ENCODE results near the gene CYTIP.

The CYTIP gene

DNA sequence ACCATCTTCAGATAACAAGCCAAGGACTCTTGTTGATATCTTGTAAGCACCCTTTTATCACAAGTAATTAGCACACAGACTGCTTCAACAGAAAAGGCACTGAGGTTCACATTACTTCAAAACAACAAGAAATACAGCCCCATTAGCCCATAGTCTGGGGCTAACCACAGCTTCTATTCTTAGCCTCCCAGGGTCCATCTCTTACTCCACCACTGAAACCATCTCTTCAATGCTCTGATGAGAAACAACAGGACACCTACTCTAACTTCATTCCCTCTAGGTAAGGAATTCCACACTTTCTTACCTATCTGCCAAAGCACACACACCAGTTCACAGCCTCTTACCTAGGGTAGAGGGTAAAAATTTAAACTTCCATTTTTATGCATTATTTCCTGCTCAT is 26.4 kb upstream of the CYTIP start:
- TF ChIP-seq TAF1 (IDR thresholded peaks at IDR 0.05; ENCODE audit: low read depth) (no peak), EP300 (IDR thresholded peaks at IDR 0.05; ENCODE audit: borderline replicate concordance) (no peak), TCF12 (IDR thresholded peaks at IDR 0.05; ENCODE audit: low read depth) (no peak), TEAD4 (IDR thresholded peaks at IDR 0.05) (no peak), NFIC (IDR thresholded peaks at IDR 0.05) (no peak)

DNA sequence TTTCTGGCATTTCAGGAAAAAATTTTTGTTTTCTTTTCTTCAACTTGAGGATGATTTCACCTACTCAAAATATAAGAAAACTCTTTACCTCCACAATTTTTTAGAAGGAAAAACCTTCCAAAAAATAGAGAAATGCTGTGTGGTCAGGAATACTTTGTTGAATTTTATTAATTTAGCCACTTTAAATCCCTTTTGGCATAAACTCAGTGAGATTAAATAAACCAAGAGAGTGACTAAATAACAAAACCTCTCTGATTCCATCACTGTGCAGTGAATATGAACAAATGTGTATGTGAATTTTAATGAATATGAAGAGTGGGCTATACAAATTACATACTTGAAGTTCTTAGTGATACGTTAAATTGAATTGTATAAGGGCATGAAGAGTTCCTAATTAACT is 25.8 kb upstream of the CYTIP start:
- no peak for TF ChIP-seq TEAD4 (IDR thresholded peaks at IDR 0.05)
- no peak for TF ChIP-seq MAX (IDR thresholded peaks at IDR 0.05)
- TF ChIP-seq, protein P1, sequence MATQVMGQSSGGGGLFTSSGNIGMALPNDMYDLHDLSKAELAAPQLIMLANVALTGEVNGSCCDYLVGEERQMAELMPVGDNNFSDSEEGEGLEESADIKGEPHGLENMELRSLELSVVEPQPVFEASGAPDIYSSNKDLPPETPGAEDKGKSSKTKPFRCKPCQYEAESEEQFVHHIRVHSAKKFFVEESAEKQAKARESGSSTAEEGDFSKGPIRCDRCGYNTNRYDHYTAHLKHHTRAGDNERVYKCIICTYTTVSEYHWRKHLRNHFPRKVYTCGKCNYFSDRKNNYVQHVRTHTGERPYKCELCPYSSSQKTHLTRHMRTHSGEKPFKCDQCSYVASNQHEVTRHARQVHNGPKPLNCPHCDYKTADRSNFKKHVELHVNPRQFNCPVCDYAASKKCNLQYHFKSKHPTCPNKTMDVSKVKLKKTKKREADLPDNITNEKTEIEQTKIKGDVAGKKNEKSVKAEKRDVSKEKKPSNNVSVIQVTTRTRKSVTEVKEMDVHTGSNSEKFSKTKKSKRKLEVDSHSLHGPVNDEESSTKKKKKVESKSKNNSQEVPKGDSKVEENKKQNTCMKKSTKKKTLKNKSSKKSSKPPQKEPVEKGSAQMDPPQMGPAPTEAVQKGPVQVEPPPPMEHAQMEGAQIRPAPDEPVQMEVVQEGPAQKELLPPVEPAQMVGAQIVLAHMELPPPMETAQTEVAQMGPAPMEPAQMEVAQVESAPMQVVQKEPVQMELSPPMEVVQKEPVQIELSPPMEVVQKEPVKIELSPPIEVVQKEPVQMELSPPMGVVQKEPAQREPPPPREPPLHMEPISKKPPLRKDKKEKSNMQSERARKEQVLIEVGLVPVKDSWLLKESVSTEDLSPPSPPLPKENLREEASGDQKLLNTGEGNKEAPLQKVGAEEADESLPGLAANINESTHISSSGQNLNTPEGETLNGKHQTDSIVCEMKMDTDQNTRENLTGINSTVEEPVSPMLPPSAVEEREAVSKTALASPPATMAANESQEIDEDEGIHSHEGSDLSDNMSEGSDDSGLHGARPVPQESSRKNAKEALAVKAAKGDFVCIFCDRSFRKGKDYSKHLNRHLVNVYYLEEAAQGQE (IDR thresholded peaks at IDR 0.05; ENCODE audit: low read depth), result no peak
- no peak for TF ChIP-seq ZBTB7A (IDR thresholded peaks at IDR 0.05; ENCODE audit: low read depth)
- no peak for TF ChIP-seq RAD21 (IDR thresholded peaks at IDR 0.05; ENCODE audit: low read depth)
- no peak for TF ChIP-seq CEBPB (IDR thresholded peaks at IDR 0.05)
- TF ChIP-seq USF1 (IDR thresholded peaks at IDR 0.05), result no peak
- no peak for TF ChIP-seq FOXM1 (IDR thresholded peaks at IDR 0.05; ENCODE audit: borderline replicate concordance, low read depth)
- TF ChIP-seq YY1 (IDR thresholded peaks at IDR 0.05; ENCODE audit: low read depth), result no peak
- TF ChIP-seq TCF12 (IDR thresholded peaks at IDR 0.05; ENCODE audit: low read depth), result no peak
- no peak for TF ChIP-seq EP300 (IDR thresholded peaks at IDR 0.05; ENCODE audit: borderline replicate concordance)
- TF ChIP-seq CREB1 (IDR thresholded peaks at IDR 0.05; ENCODE audit: low read depth), result no peak
- no peak for TF ChIP-seq NFIC (IDR thresholded peaks at IDR 0.05)
- TF ChIP-seq TAF1 (IDR thresholded peaks at IDR 0.05; ENCODE audit: low read depth), result no peak
- no peak for TF ChIP-seq EGR1 (IDR thresholded peaks at IDR 0.05)

GRCh38 chr2:157468931-157469708 is 25.2 kb upstream of the CYTIP start:
- TF ChIP-seq FOXM1 (IDR thresholded peaks at IDR 0.05; ENCODE audit: borderline replicate concordance, low read depth) (no peak), USF1 (IDR thresholded peaks at IDR 0.05) (no peak), EGR1 (IDR thresholded peaks at IDR 0.05) (no peak), YY1 (IDR thresholded peaks at IDR 0.05; ENCODE audit: low read depth) (no peak), EP300 (IDR thresholded peaks at IDR 0.05; ENCODE audit: borderline replicate concordance) (no peak), TAF1 (IDR thresholded peaks at IDR 0.05; ENCODE audit: low read depth) (no peak), CREB1 (IDR thresholded peaks at IDR 0.05; ENCODE audit: low read depth) (no peak), RAD21 (IDR thresholded peaks at IDR 0.05; ENCODE audit: low read depth) (no peak)
- TF ChIP-seq, protein P1 (IDR thresholded peaks at IDR 0.05; ENCODE audit: low read depth), result no peak

- TF ChIP-seq ZBTB7A (IDR thresholded peaks at IDR 0.05; ENCODE audit: low read depth) (no peak), CEBPB (IDR thresholded peaks at IDR 0.05) (no peak), RAD21 (IDR thresholded peaks at IDR 0.05; ENCODE audit: low read depth) (no peak), MAX (IDR thresholded peaks at IDR 0.05) (no peak), TAF1 (IDR thresholded peaks at IDR 0.05; ENCODE audit: low read depth) (no peak), EGR1 (IDR thresholded peaks at IDR 0.05) (no peak), YY1 (IDR thresholded peaks at IDR 0.05; ENCODE audit: low read depth) (no peak), NFIC (IDR thresholded peaks at IDR 0.05) (no peak)
Observed at GRCh38 chr2:157466764-157467163, 22.9 kb upstream of the CYTIP start.

DNA sequence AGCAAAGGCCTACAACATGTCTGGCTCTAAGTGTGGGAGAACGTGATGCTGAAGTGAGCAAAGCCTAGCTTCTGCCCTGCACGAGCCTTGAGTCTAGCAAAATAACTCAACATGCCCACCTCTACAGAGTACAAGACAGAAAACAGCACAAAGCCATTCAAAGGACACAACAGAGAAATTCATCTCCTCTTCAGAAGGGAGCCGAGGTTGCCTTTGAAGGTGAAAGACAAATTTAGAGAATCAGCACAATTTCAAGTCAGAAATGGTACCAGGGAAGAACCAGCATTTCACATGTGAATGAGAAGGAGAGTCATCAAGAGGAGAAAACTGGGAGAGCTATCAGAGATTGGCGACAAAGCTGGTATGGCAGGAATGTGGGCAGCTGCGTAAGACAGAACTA is 21.7 kb upstream of the CYTIP start:
- TF ChIP-seq YY1 (IDR thresholded peaks at IDR 0.05; ENCODE audit: low read depth) (no peak), FOXM1 (IDR thresholded peaks at IDR 0.05; ENCODE audit: borderline replicate concordance, low read depth) (no peak), ZBTB7A (IDR thresholded peaks at IDR 0.05; ENCODE audit: low read depth) (no peak), NFIC (IDR thresholded peaks at IDR 0.05) (no peak), EP300 (IDR thresholded peaks at IDR 0.05; ENCODE audit: borderline replicate concordance) (no peak), EGR1 (IDR thresholded peaks at IDR 0.05) (no peak), TEAD4 (IDR thresholded peaks at IDR 0.05) (no peak), MAX (IDR thresholded peaks at IDR 0.05) (no peak), CREB1 (IDR thresholded peaks at IDR 0.05; ENCODE audit: low read depth) (no peak), TAF1 (IDR thresholded peaks at IDR 0.05; ENCODE audit: low read depth) (no peak)
